SH-SY5Y (cell line): ENCODE data around the gene MARCHF3.

ENCODE experiments used
- GATA2 ChIP-seq: IDR thresholded peaks from 2 replicates; pipeline ENCODE4 v1.6.1; 2011; ENCODE audit warnings: mild to moderate bottlenecking, low read depth, low read length
- GATA3 ChIP-seq: IDR thresholded peaks from 2 replicates; pipeline ENCODE4 v1.6.1; 2011; ENCODE audit warnings: low read depth, mild to moderate bottlenecking, low read length, moderate library complexity

GRCh38 chr5:127079994-127080491, 49.7 kb upstream of the MARCHF3 start:
- no peak for TF ChIP-seq GATA3
- TF ChIP-seq GATA2 = no peak
